A673 (cell line): ENCODE data around the gene IQCH. TPM values are rescaled to one million over a fixed set of nuclear protein-coding genes. Genes with fewer than 3 reads are reported as not detected.

Source experiments
- BruUV-seq: library from RNA; stranded (reverse); fragments of 400-500 nt; replicated peaks from 2 replicates; lab custom pipeline; 2021; lab: Mats Ljungman, UMichigan
- CTCF ChIA-PET: fragments of 300-600 bp; sonication (Branson Sonifier 250); formaldehyde crosslinking; loops from one replicate; lab custom pipeline; 2022; ENCODE audit warnings: antibody characterized with exemption; lab: Charles Lee
- POLR2A ChIA-PET: fragments of 300-600 bp; sonication (Branson Sonifier 250); formaldehyde crosslinking; loops from one replicate; lab custom pipeline; 2022; ENCODE audit warnings: antibody characterized with exemption; ENCODE audit not compliant: low non-redundant PET; lab: Charles Lee
- DNase-seq: peaks from one replicate; pipeline ENCODE4 v3.0.0-alpha.2; 2015; ENCODE audit warnings: low spot score
- H3K27ac ChIP-seq: fragments of 200-600 bp; sonication (generic); 2 replicates; pipeline ENCODE4 v1.5.1; 2016; ENCODE audit warnings: mixed run types, low read depth, mild to moderate bottlenecking, mixed read lengths, antibody characterized with exemption, low read length; ENCODE audit not compliant: poor library complexity, severe bottlenecking
- H3K27me3 ChIP-seq: fragments of 200-600 bp; sonication (generic); replicated peaks from 2 replicates; pipeline ENCODE4 v1.6.1; 2017; ENCODE audit warnings: mixed run types, low read depth, mild to moderate bottlenecking, mixed read lengths, antibody characterized with exemption, low read length; ENCODE audit not compliant: insufficient read depth, poor library complexity
- H3K36me3 ChIP-seq: fragments of 200-600 bp; sonication (generic); 2 replicates; pipeline ENCODE4 v1.6.1; 2016; ENCODE audit warnings: mixed run types, mild to moderate bottlenecking, mixed read lengths, antibody characterized with exemption, low read length; ENCODE audit not compliant: insufficient read depth, poor library complexity, severe bottlenecking
- H3K4me1 ChIP-seq: fragments of 200-600 bp; sonication (generic); 2 replicates; pipeline ENCODE4 v1.6.1; 2017; ENCODE audit warnings: mixed run types, mild to moderate bottlenecking, mixed read lengths, antibody characterized with exemption, low read length; ENCODE audit not compliant: insufficient read depth, poor library complexity, severe bottlenecking
- H3K4me3 ChIP-seq: fragments of 200-600 bp; sonication (generic); 2 replicates; pipeline ENCODE4 v1.5.1; 2016; ENCODE audit warnings: low read depth, mixed run types, mild to moderate bottlenecking, mixed read lengths, low read length; ENCODE audit not compliant: poor library complexity, severe bottlenecking
- H3K9me3 ChIP-seq: fragments of 200-600 bp; sonication (generic); 2 replicates; pipeline ENCODE4 v1.6.1; 2016; ENCODE audit warnings: mixed run types, low read depth, mild to moderate bottlenecking, mixed read lengths, antibody characterized with exemption, low read length; ENCODE audit not compliant: poor library complexity, severe bottlenecking
- EZH2 ChIP-seq: fragments of 200-600 bp; sonication (generic); IDR thresholded peaks from 2 replicates; pipeline ENCODE4 v1.6.1; 2017; ENCODE audit warnings: borderline replicate concordance, low read depth, mild to moderate bottlenecking, mixed read lengths, antibody characterized with exemption, low read length; ENCODE audit not compliant: poor library complexity, severe bottlenecking
- intact Hi-C: fragments of 100-400 bp; cut with micrococcal nuclease; formaldehyde crosslinking; loops from one replicate; pipeline ENCODE4 v1.10.0; 2022; ENCODE audit not compliant: unreplicated experiment
- total RNA-seq: library from RNA; stranded (reverse); gene quantifications from 2 replicates; pipeline ENCODE4 v1.2.3, GENCODE V29; 2021
- TF ChIP-seq, protein P1 (sequence below): fragments of 300-800, 200-600 bp; sonication (generic); conservative IDR thresholded peaks from 2 replicates; pipeline ENCODE4 v1.5.1; 2017; ENCODE audit warnings: low read depth, mild to moderate bottlenecking, antibody characterized with exemption, low read length, moderate library complexity, mixed read lengths

Gene IQCH
- total RNA-seq, 1 experiment from 2014 or later = 1.7 TPM

DNA sequence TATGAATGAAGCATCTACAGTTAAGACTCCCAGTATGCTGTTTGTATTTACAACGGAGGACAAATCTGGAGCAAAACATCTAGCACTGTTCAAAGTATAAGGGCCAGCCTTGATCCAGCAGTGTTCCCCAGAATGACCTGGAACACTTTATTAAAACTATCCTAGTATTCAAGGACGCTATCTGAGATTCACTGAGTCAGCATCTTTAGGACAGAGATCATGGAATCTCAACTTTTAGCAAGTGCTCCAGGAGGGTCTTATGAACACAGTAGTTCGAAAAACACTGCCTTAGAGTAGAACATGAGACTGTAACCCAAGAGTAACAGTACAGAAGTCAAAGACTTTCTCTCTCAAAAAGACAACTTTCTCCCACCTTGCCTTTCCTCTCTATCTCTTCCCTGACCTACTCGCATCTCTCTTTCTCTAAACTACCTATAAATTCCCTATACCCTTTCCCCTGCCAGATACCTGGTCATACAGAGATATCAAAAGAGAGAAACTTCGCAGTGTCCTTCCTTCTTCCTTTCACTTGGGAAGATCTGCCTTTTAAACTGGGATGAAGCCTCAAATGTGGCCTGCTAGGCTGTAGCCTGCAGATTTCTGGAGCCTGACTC is 43.9 kb upstream of the IQCH start:
- ChIA-PET CTCF (no interaction called here), POLR2A (no interaction called here)
- no peak overlapping the region for H3K4me3 ChIP-seq
- no peak for TF ChIP-seq EZH2
- TF ChIP-seq, protein P1, sequence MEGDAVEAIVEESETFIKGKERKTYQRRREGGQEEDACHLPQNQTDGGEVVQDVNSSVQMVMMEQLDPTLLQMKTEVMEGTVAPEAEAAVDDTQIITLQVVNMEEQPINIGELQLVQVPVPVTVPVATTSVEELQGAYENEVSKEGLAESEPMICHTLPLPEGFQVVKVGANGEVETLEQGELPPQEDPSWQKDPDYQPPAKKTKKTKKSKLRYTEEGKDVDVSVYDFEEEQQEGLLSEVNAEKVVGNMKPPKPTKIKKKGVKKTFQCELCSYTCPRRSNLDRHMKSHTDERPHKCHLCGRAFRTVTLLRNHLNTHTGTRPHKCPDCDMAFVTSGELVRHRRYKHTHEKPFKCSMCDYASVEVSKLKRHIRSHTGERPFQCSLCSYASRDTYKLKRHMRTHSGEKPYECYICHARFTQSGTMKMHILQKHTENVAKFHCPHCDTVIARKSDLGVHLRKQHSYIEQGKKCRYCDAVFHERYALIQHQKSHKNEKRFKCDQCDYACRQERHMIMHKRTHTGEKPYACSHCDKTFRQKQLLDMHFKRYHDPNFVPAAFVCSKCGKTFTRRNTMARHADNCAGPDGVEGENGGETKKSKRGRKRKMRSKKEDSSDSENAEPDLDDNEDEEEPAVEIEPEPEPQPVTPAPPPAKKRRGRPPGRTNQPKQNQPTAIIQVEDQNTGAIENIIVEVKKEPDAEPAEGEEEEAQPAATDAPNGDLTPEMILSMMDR = no peak
- H3K4me1 ChIP-seq = no peaks in the 10 kb centered on the region
- no peak overlapping the region for H3K27ac ChIP-seq
- peaks cover 9% of the 10 kb centered on the region for H3K36me3 ChIP-seq
- H3K27me3 ChIP-seq = no peaks in the 10 kb centered on the region
- intact Hi-C loops = no loop called here
- no TSS peak for BruUV-seq
- DNase-seq = no peak
- no peaks in the 10 kb centered on the region for H3K9me3 ChIP-seq

- no peaks in the 10 kb centered on the region for H3K4me1 ChIP-seq
- no peaks in the 10 kb centered on the region for H3K27me3 ChIP-seq
- H3K27ac ChIP-seq = no peak overlapping the region
- BruUV-seq = no TSS peak
- peaks cover 9% of the 10 kb centered on the region for H3K36me3 ChIP-seq
- no peak for DNase-seq
- no peaks in the 10 kb centered on the region for H3K9me3 ChIP-seq
- POLR2A ChIA-PET = no interaction called here
- intact Hi-C loops = no loop called here
- H3K4me3 ChIP-seq = no peak overlapping the region
- CTCF ChIA-PET = no interaction called here
- TF ChIP-seq EZH2 = no peak
- TF ChIP-seq, protein P1 = no peak
These were observed 41.8 kb upstream of the IQCH start for GRCh38 chr15:67212684-67213367.

DNA sequence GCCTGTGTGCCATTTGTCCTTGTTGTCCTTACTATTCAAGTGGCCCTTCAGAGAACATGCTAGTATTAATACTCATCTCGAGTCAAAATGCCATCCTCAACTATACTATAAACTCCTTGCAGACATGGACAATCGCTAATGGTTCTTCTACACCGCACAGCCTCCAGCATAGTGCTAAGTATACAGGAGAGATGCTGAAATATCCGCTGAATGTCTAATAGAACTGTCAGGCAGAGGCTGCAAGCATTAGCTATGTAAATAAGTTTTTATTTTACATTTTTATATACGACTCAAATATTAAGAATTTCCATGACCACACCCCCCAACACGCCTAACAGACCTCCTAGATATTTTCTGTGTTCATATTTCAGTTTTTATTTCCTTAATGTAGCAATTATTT is 39.5 kb upstream of the IQCH start:
- TF ChIP-seq, protein P1 = no peak
- no peak for TF ChIP-seq EZH2
- Histone ChIP-seq H3K27me3 (no peaks in the 10 kb centered on the region), H3K4me1 (no peaks in the 10 kb centered on the region), H3K9me3 (no peaks in the 10 kb centered on the region), H3K36me3 (no peaks in the 10 kb centered on the region), H3K27ac (no peak overlapping the region), H3K4me3 (no peak overlapping the region)
- BruUV-seq = no TSS peak
- CTCF ChIA-PET = no interaction called here
- POLR2A ChIA-PET = no interaction called here
- intact Hi-C loops = no loop called here
- DNase-seq = no peak
